Gastroesophageal sphincter (tissue), 4 donors: Measurements from ENCODE around the gene ANLN. TPM values are rescaled to one million over a fixed set of nuclear protein-coding genes. Genes with fewer than 3 reads are reported as not detected.

Experiments
- ATAC-seq: fragments of 150-250 bp; one replicate; pipeline ENCODE4 v1.9.1; 2016; ENCODE audit warnings: mild to moderate bottlenecking, moderate library complexity
- H3K27ac ChIP-seq, 4 donors: fragments of 200-600 bp; sonication (generic) in 3 of 4; 1 replicate in 3 of 4; 2 replicates in 1 of 4; pipeline ENCODE4 v1.5.1; 2016 to 2019
- H3K27me3 ChIP-seq: fragments of 200-600 bp; sonication (generic); one replicate; pipeline ENCODE4 v1.5.1; 2019
- H3K36me3 ChIP-seq, 2 donors: fragments of 200-600 bp; sonication (generic); one replicate each; pipeline ENCODE4 v1.5.1; 2019; ENCODE audit warnings: control low read depth in 1 of 2
- H3K4me1 ChIP-seq, 3 donors: fragments of 200-600 bp; sonication (generic); 1 replicate in 2 of 3; 2 replicates in 1 of 3; pipeline ENCODE4 v1.5.1; 2016 to 2019; ENCODE audit warnings: control low read depth in 2 of 3
- H3K4me3 ChIP-seq, 2 donors: fragments of 200-600 bp; sonication (generic); one replicate each; pipeline ENCODE4 v1.5.1; 2019; ENCODE audit warnings: mild to moderate bottlenecking in 1 of 2, moderate library complexity in 1 of 2
- H3K9me3 ChIP-seq, 3 donors: fragments of 200-600 bp; sonication (generic); one replicate each; pipeline ENCODE4 v1.5.1; 2017 to 2019; ENCODE audit warnings: control low read depth in 2 of 3
- CTCF ChIP-seq, 4 experiments: fragments of 200-600 bp in 2 of 4; fragments of 450-650 bp in 2 of 4; sonication (generic) in 1 of 4; IDR thresholded peaks; one replicate each; pipeline ENCODE4 v1.5.1; 2017 to 2019; ENCODE audit warnings: antibody characterized with exemption in 4 of 4, mild to moderate bottlenecking in 2 of 4, moderate library complexity in 2 of 4
- EP300 ChIP-seq: sonication (generic); formaldehyde crosslinking; IDR thresholded peaks from one replicate; pipeline ENCODE4 v1.6.1; 2017; ENCODE audit warnings: antibody characterized with exemption, mild to moderate bottlenecking
- POLR2A ChIP-seq, 2 donors: fragments of 450-650 bp; IDR thresholded peaks; one replicate each; pipeline ENCODE4 v1.6.1; 2017; ENCODE audit warnings: antibody characterized with exemption in 2 of 2, mild to moderate bottlenecking in 2 of 2, moderate library complexity in 1 of 2
- POLR2AphosphoS5 ChIP-seq: sonication (generic); formaldehyde crosslinking; IDR thresholded peaks from one replicate; pipeline ENCODE4 v1.6.1; 2017; ENCODE audit warnings: antibody characterized with exemption
- WGBS, 2 donors: methylation state at CpG; one replicate each; pipeline ENCODE4 v1.1.5; 2018; ENCODE audit warnings: low coverage in 1 of 2; 5-methylcytosine and 5-hydroxymethylcytosine counted together
- total RNA-seq, 4 donors: library from RNA; depleted of rRNA; stranded (reverse); fragments of >200 nt; gene quantifications; one replicate each; pipeline ENCODE4 v1.1.0, GENCODE V29; 2016

ANLN gene
- total RNA-seq, 4 donors from 2014 or later: 2.8 to 20.7 (median 13.9) TPM

- no peak for ATAC-seq
Observed at GRCh38 chr7:36403452-36403851, 13.8 kb downstream of the ANLN start.

GRCh38 chr7:36404639-36405408, 15.2 kb downstream of the ANLN start:
- no peaks in the 10 kb centered on the region for H3K36me3 ChIP-seq
- no peaks in the 10 kb centered on the region for H3K9me3 ChIP-seq
- no peak for ATAC-seq
- 76 to 91% methylated on average over 7 of the region's 7 CpGs for WGBS, 2 donors
- no peaks in the 10 kb centered on the region for H3K27me3 ChIP-seq
- no peaks in the 10 kb centered on the region for H3K4me1 ChIP-seq
- TF ChIP-seq CTCF (IDR thresholded peaks at IDR 0.05) (no peak), EP300 (no peak), POLR2A (IDR thresholded peaks at IDR 0.05) (no peak), POLR2AphosphoS5 (no peak)
- no peak overlapping the region for H3K4me3 ChIP-seq
- H3K27ac ChIP-seq: no peak overlapping the region

More at GRCh38 chr7:36403452-36403851, 13.8 kb downstream of the ANLN start:
- no peaks in the 10 kb centered on the region for H3K9me3 ChIP-seq
- no peak overlapping the region for H3K4me3 ChIP-seq
- no peak overlapping the region for H3K27ac ChIP-seq
- H3K36me3 ChIP-seq: no peaks in the 10 kb centered on the region
- no peaks in the 10 kb centered on the region for H3K4me1 ChIP-seq
- TF ChIP-seq CTCF (IDR thresholded peaks at IDR 0.05) (no peak), POLR2A (IDR thresholded peaks at IDR 0.05) (no peak), POLR2AphosphoS5 (no peak), EP300 (no peak)
- WGBS, 2 donors: 92 to 97% methylated on average over 6 of the region's 7 CpGs
- H3K27me3 ChIP-seq: no peaks in the 10 kb centered on the region

GRCh38 chr7:36405409-36405803, 15.7 kb downstream of the ANLN start:
- Histone ChIP-seq H3K4me3 (no peak overlapping the region), H3K27me3 (no peaks in the 10 kb centered on the region), H3K27ac (no peak overlapping the region), H3K9me3 (no peaks in the 10 kb centered on the region), H3K4me1 (no peaks in the 10 kb centered on the region), H3K36me3 (no peaks in the 10 kb centered on the region)
- TF ChIP-seq EP300 (no peak), POLR2A (IDR thresholded peaks at IDR 0.05) (no peak), POLR2AphosphoS5 (no peak), CTCF (IDR thresholded peaks at IDR 0.05) (no peak)
- WGBS, 2 donors: 86 to 100% methylated on average over 1 of the region's 1 CpG
- ATAC-seq: no peak

GRCh38 chr7:36406156-36406555, 16.5 kb downstream of the ANLN start:
- no peak overlapping the region for H3K4me3 ChIP-seq

More at GRCh38 chr7:36406156-36406555, 16.5 kb downstream of the ANLN start:
- TF ChIP-seq EP300 (no peak), CTCF (IDR thresholded peaks at IDR 0.05) (no peak), POLR2AphosphoS5 (no peak), POLR2A (IDR thresholded peaks at IDR 0.05) (no peak)
- H3K27ac ChIP-seq: no peak overlapping the region
- 69 to 70% methylated on average over 5 of the region's 5 CpGs for WGBS, 2 donors
- no peak for ATAC-seq
- H3K36me3 ChIP-seq: no peaks in the 10 kb centered on the region
- H3K9me3 ChIP-seq: no peaks in the 10 kb centered on the region
- no peaks in the 10 kb centered on the region for H3K27me3 ChIP-seq
- H3K4me1 ChIP-seq: no peaks in the 10 kb centered on the region
